IMR-90 (cell line): ENCODE results near the gene SH3RF3. TPM values are rescaled to one million over a fixed set of nuclear protein-coding genes. Genes with fewer than 3 reads are reported as not detected.

Experiments
- ATAC-seq: fragments of 200-7000 bp; cut with Tn5 transposase; 2 replicates; pipeline ENCODE4 v1.9.1; 2020; ENCODE audit warnings: low read depth, mild to moderate bottlenecking, moderate library complexity
- BruUV-seq: library from RNA; stranded (reverse); fragments of 400-500 nt; replicated peaks from 2 replicates; lab custom pipeline; 2021; lab: Mats Ljungman, UMichigan
- CTCF ChIA-PET: fragments of 300-600 bp; formaldehyde crosslinking; extraction: SDS; loops from one replicate; lab custom pipeline; 2021; ENCODE audit warnings: antibody characterized with exemption; lab: Yijun Ruan, JAX
- POLR2A ChIA-PET: fragments of 300-600 bp; sonication (Branson Sonifier 250); formaldehyde crosslinking; loops from one replicate; lab custom pipeline; 2022; ENCODE audit warnings: antibody characterized with exemption; ENCODE audit not compliant: unreplicated experiment; lab: Charles Lee
- DNase-seq: peaks from one replicate; pipeline ENCODE4 v3.0.0; 2013
- H2AFZ ChIP-seq: replicated peaks from 2 replicates; pipeline ENCODE3; 2013; ENCODE audit warnings: low read length, mild to moderate bottlenecking; ENCODE audit not compliant: poor library complexity
- H2AK5ac ChIP-seq: 2 replicates; pipeline ENCODE4 v1.6.1; 2013; ENCODE audit warnings: low read depth, low read length, inconsistent platforms
- H2AK9ac ChIP-seq: replicated peaks from 2 replicates; pipeline ENCODE3; 2013; ENCODE audit warnings: mild to moderate bottlenecking, low read depth, low read length, moderate library complexity; ENCODE audit not compliant: poor library complexity
- H2BK120ac ChIP-seq: 2 replicates; pipeline ENCODE4 v1.6.1; 2013; ENCODE audit warnings: low read depth, low read length, inconsistent platforms
- H2BK15ac ChIP-seq: 3 replicates; pipeline ENCODE4 v1.6.1; 2013; ENCODE audit warnings: low read depth, low read length, inconsistent platforms
- H2BK20ac ChIP-seq: 2 replicates; pipeline ENCODE4 v1.6.1; 2013; ENCODE audit warnings: low read depth, mild to moderate bottlenecking, inconsistent platforms, low read length, moderate library complexity
- H2BK5ac ChIP-seq: 2 replicates; pipeline ENCODE4 v1.6.1; 2013; ENCODE audit warnings: mild to moderate bottlenecking, low read depth, low read length, inconsistent platforms; ENCODE audit not compliant: poor library complexity, severe bottlenecking
- H3K14ac ChIP-seq: replicated peaks from 2 replicates; pipeline ENCODE4 v1.6.1; 2013; ENCODE audit warnings: low read depth, low read length, inconsistent platforms
- H3K18ac ChIP-seq: 2 replicates; pipeline ENCODE4 v1.6.1; 2013; ENCODE audit warnings: low read depth, low read length, control low read depth
- H3K23ac ChIP-seq: 2 replicates; pipeline ENCODE4 v1.6.1; 2013; ENCODE audit warnings: low read depth, low read length, inconsistent platforms
- H3K27ac ChIP-seq: 2 replicates; pipeline ENCODE4 v1.5.1; 2013; ENCODE audit warnings: mild to moderate bottlenecking, control low read depth, low read length; ENCODE audit not compliant: insufficient read depth
- H3K27me3 ChIP-seq: 2 replicates; pipeline ENCODE4 v1.6.1; 2013; ENCODE audit warnings: low read length; ENCODE audit not compliant: control insufficient read depth, insufficient read depth
- H3K36me3 ChIP-seq: 2 replicates; pipeline ENCODE4 v1.6.1; 2013; ENCODE audit warnings: low read length, mixed read lengths; ENCODE audit not compliant: control insufficient read depth, insufficient read depth
- H3K4ac ChIP-seq: 2 replicates; pipeline ENCODE4 v1.6.1; 2013; ENCODE audit warnings: low read depth, low read length, inconsistent platforms
- H3K4me1 ChIP-seq: 2 replicates; pipeline ENCODE4 v1.6.1; 2013; ENCODE audit warnings: low read length, mixed read lengths; ENCODE audit not compliant: control insufficient read depth, insufficient read depth
- H3K4me2 ChIP-seq: 2 replicates; pipeline ENCODE4 v1.6.1; 2013; ENCODE audit warnings: low read depth, mild to moderate bottlenecking, control low read depth, low read length, moderate library complexity
- H3K4me3 ChIP-seq: 2 replicates; pipeline ENCODE4 v1.5.1; 2013; ENCODE audit warnings: low read depth, mild to moderate bottlenecking, control low read depth, low read length, moderate library complexity; ENCODE audit not compliant: insufficient read depth
- H3K56ac ChIP-seq: 2 replicates; pipeline ENCODE4 v1.6.1; 2013; ENCODE audit warnings: low read length, inconsistent platforms; ENCODE audit not compliant: insufficient read depth; ENCODE audit errors: extremely low read depth
- H3K79me1 ChIP-seq, 2 experiments: 2 replicates each; pipeline ENCODE4 v1.6.1; 2013; ENCODE audit warnings: low read length in 2 of 2, inconsistent platforms in 1 of 2, low read depth in 1 of 2
- H3K9ac ChIP-seq: 2 replicates; pipeline ENCODE4 v1.6.1; 2013; ENCODE audit warnings: low read depth, low read length, control low read depth
- H3K9me1 ChIP-seq: 2 replicates; pipeline ENCODE4 v1.6.1; 2013; ENCODE audit warnings: low read length, inconsistent platforms; ENCODE audit not compliant: insufficient read depth
- H3K9me3 ChIP-seq: 2 replicates; pipeline ENCODE4 v1.6.1; 2013; ENCODE audit warnings: low read length; ENCODE audit not compliant: control insufficient read depth, insufficient read depth
- H4K20me1 ChIP-seq: 2 replicates; pipeline ENCODE4 v1.6.1; 2013; ENCODE audit warnings: low read length, inconsistent platforms; ENCODE audit not compliant: insufficient read depth
- H4K5ac ChIP-seq: 2 replicates; pipeline ENCODE4 v1.6.1; 2013; ENCODE audit warnings: mild to moderate bottlenecking, low read depth, low read length, control low read depth
- H4K8ac ChIP-seq, 2 experiments: 2 replicates each; pipeline ENCODE4 v1.6.1; 2013; ENCODE audit warnings: low read depth in 2 of 2, low read length in 2 of 2, control low read depth in 1 of 2, inconsistent platforms in 1 of 2
- H4K91ac ChIP-seq: 2 replicates; pipeline ENCODE4 v1.6.1; 2013; ENCODE audit warnings: low read depth, low read length, inconsistent platforms; ENCODE audit not compliant: insufficient read depth
- CEBPB ChIP-seq: IDR thresholded peaks from 2 replicates; pipeline ENCODE4 v1.6.1; 2012; ENCODE audit warnings: low read depth, low read length, improper control_type of control experiment
- MXI1 ChIP-seq: IDR thresholded peaks from 2 replicates; pipeline ENCODE4 v1.6.1; 2012; ENCODE audit warnings: low read depth, mild to moderate bottlenecking, low read length, moderate library complexity, borderline replicate concordance
- NFE2L2 ChIP-seq: fragments of 150-350 bp; IDR thresholded peaks from 2 replicates; pipeline ENCODE4 v1.6.1; 2016; ENCODE audit warnings: low read depth, mild to moderate bottlenecking, low read length
- RFX5 ChIP-seq: IDR thresholded peaks from 2 replicates; pipeline ENCODE4 v1.8.0; 2012; ENCODE audit warnings: low read depth, mild to moderate bottlenecking, low read length, moderate library complexity
- WGBS, 2 experiments: methylation state at CpG; one replicate each; pipeline versions ENCODE4 v1.1.5 to v1.1.7; 2013; ENCODE audit warnings: missing lambda C conversion rate in 2 of 2; ENCODE audit not compliant: insufficient read length in 1 of 2; ENCODE audit errors: extremely low coverage in 2 of 2; 5-methylcytosine and 5-hydroxymethylcytosine counted together
- dilution Hi-C: fragments of 300-500 bp; cut with HindIII; formaldehyde crosslinking; loops from one replicate; pipeline ENCODE4 v1.14.3; 2018; ENCODE audit warnings: low sequenced_read_pairs; ENCODE audit not compliant: unreplicated experiment
- in situ Hi-C: fragments of 300-500 bp; cut with MboI; formaldehyde crosslinking; loops from 3 replicates; pipeline ENCODE4 v1.14.3; 2019; ENCODE audit warnings: low sequenced_read_pairs, inconsistent platforms, mixed read lengths
- intact Hi-C: fragments of 100-400 bp; cut with micrococcal nuclease; formaldehyde crosslinking; loops from 2 replicates; pipeline ENCODE4 v1.10.0; 2022
- polyA plus RNA-seq, 3 experiments: library from polyadenylated mRNA; depleted of rRNA; stranded (reverse); fragments of >200 nt; gene quantifications; 2 replicates each; pipeline ENCODE4 v1.2.3, GENCODE V29; 2012; ENCODE audit warnings: low replicate concordance in 1 of 3
- total RNA-seq: library from RNA; depleted of rRNA; stranded (reverse); fragments of >200 nt; gene quantifications from 2 replicates; pipeline ENCODE4 v1.2.3, GENCODE V29; 2012
- TF ChIP-seq, protein P1 (sequence below): conservative IDR thresholded peaks from 2 replicates; pipeline ENCODE4 v1.5.1; 2012; ENCODE audit warnings: mild to moderate bottlenecking, low read depth, low read length, improper control_type of control experiment

Gene SH3RF3
- total and polyA plus RNA-seq, 2 of the 4 experiments (the other 2 are of a cell fraction): 3.4 to 5.3 TPM

DNA sequence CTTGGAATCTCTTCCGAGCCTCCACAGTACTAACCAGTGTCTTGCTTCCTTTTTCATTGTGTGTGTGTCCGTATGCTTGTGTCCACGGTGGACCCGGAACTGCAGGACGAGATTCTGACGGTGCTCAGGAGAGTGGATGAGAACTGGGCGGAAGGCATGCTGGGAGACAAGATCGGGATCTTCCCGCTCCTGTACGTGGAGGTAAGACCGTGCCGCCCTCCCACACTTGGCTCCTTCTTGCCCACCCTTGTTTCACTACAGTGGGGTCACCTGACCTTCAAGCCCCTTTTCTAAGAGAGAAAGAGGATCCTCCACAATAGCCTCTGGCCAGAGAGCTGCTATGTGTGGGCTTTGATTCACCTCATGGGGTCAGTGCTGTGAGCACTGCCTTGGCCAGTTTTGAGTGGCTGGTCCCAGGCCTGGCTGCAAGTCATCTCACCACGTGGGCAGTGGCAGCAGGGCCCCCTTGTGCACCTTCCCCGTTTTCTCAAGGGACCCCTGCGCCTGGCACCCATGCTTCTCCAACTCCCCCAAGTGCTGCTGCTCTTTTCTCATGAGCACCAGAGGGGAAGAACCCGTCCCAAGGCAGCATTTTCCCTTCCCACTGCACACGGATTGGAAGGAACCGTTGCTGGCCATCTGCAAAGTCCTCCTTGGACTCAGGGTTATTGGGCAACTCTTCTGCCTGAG lies 242.6 kb downstream of the SH3RF3 start:
- Histone ChIP-seq H2BK5ac (no peak overlapping the region), H3K9ac (no peak overlapping the region), H2BK15ac (no peak overlapping the region), H3K36me3 (peaks cover 31% of the 10 kb centered on the region), H3K14ac (no peak overlapping the region), H4K20me1 (peaks cover 38% of the 10 kb centered on the region), H3K9me3 (no peaks in the 10 kb centered on the region), H3K18ac (no peak overlapping the region), H4K5ac (no peak overlapping the region), H2BK120ac (no peak overlapping the region), H2AK9ac (no peak overlapping the region), H3K4ac (no peak overlapping the region), H3K56ac (no peak overlapping the region), H3K23ac (no peak overlapping the region), H3K4me1 (peaks cover 10% of the 10 kb centered on the region), H3K9me1 (peaks cover 27% of the 10 kb centered on the region), H3K4me3 (no peak overlapping the region), H3K4me2 (no peak overlapping the region), H3K27me3 (no peaks in the 10 kb centered on the region), H2AFZ (no peak overlapping the region), H3K79me1 (peaks cover 11 to 84% of the 10 kb centered on the region in 2 experiments), H2AK5ac (no peak overlapping the region), H4K91ac (no peak overlapping the region), H2BK20ac (no peak overlapping the region), H4K8ac (no peak overlapping the region), H3K27ac (no peak overlapping the region)
- intact Hi-C loops (no loop called here), in situ Hi-C loops (no loop called here), dilution Hi-C loops (no loop called here)
- ATAC-seq (no peak), DNase-seq (no peak)
- no TSS peak for BruUV-seq
- TF ChIP-seq CEBPB (no peak), RFX5 (no peak), MXI1 (no peak), NFE2L2 (no peak)
- TF ChIP-seq, protein P1, sequence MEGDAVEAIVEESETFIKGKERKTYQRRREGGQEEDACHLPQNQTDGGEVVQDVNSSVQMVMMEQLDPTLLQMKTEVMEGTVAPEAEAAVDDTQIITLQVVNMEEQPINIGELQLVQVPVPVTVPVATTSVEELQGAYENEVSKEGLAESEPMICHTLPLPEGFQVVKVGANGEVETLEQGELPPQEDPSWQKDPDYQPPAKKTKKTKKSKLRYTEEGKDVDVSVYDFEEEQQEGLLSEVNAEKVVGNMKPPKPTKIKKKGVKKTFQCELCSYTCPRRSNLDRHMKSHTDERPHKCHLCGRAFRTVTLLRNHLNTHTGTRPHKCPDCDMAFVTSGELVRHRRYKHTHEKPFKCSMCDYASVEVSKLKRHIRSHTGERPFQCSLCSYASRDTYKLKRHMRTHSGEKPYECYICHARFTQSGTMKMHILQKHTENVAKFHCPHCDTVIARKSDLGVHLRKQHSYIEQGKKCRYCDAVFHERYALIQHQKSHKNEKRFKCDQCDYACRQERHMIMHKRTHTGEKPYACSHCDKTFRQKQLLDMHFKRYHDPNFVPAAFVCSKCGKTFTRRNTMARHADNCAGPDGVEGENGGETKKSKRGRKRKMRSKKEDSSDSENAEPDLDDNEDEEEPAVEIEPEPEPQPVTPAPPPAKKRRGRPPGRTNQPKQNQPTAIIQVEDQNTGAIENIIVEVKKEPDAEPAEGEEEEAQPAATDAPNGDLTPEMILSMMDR: no peak
- ChIA-PET CTCF (no interaction called here), POLR2A (no interaction called here)
- WGBS, 2 experiments: 95% methylated on average over 7 of the region's 18 CpGs; no CpG with 5 or more reads in 1 of the 2 experiments
